NCI-H2227 (cell line): ENCODE results near the gene KRTAP9-7.

Experiments used
- DNase-seq: peaks from one replicate; lab custom pipeline; 2025; ENCODE audit not compliant: unreplicated experiment; lab: John Stamatoyannopoulos, UW

The KRTAP9-7 gene

DNA sequence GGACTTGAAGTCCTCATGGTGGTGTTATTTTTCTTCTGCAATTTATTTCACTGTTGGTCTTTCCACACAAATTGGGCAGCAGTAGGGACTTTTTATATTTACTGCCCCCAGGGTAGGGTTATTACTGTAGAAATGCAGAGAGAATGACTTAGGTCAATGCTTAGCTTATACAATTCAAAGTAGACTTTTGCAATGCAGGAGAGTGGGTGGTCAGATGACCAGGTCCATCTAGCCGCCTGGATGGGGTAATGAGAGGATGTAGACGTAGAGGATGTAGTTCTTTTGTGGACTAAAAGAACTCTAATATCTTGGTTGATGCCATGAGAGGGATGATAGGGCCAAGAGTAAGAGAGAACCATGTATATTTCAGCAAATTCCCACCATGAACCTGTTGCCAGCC lies 42.7 kb downstream of the KRTAP9-7 start:
- DNase-seq, result no peak

DNA sequence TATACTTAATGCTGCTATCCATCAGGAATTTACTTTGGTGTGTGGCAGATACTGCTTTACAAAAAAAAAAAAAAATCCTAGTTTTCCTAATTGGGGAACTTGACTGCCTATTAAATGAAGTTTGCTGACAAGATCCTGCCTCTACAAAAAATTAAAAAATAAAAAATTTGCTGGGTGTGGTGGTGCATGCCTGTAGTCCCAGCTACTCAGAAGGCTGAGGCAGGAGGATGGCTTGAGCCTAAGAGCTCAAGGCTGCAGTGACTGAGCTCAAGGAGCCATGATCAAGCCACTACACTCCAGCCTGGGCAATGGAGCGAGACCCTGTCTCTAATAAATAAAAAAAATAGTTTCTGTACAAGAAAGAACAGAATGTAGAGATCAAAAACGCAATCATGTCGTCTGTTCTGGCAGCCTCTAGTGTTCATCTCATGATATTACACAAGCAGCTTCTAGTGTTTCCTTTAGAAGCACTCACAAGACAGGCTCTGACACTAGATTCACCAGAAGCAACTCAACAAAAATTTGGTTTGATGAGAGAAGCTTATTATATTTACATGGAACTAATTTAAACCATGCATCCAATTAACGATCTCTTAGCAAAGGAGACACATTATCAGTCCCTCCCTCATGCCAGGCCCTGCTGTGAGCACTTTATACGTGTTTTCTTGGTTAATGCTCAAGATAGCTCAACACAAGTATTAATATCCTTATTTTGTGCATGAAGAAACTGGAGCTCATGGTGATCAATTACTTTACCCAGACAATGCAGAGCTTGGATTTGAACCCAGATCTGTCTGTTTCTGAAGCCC lies 46.8 kb downstream of the KRTAP9-7 start:
- peak; percentile 53 for DNase-seq

DNA sequence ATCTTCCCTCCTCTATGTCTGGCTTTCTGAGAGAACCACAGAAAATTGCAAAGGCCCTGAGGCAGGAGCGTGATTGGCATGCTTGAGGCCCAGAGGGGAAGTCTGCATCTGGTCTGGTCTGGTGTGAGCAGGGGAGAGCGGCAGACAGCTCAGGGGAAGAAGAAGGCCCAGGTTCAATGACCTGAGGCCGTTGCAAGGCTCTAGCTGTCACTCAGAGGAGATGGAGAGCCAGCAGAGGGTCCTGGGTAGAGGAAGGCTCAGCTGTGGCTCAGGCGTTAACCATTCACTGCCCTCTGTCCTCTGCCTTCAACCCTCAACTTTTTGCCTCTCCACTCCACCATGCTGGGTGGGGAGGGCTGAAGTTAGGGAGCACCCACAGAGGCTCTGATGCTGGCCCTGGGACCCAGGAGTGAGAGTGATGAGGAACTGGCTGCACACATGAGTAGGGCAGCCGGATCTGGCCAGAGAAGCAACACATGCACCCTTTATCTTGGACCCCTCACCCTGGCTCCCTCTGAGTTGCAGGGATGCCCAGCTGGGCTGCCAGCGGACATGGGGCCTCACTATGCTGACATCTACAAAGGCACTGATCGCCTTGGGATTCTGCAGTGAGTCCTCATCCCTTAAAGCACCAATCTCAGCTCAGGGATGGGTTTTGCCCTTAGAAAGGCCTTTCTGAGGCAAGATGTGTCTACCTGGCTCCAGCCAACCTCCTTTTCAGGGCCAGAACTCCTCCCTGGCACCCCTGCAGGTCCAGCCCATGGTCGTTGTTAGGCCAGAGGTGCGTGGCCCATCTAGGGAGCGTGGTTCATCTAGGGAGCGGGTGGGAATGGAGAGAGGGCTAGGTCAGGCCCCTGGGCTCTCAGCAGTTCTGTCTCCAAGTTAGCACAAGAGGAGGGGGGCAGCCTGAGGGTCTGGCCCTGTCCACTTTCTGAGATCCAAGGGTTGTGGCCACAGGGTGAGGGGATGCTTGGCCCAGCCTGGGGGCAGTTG lies 47.7 kb downstream of the KRTAP9-7 start:
- no peak for DNase-seq

DNA sequence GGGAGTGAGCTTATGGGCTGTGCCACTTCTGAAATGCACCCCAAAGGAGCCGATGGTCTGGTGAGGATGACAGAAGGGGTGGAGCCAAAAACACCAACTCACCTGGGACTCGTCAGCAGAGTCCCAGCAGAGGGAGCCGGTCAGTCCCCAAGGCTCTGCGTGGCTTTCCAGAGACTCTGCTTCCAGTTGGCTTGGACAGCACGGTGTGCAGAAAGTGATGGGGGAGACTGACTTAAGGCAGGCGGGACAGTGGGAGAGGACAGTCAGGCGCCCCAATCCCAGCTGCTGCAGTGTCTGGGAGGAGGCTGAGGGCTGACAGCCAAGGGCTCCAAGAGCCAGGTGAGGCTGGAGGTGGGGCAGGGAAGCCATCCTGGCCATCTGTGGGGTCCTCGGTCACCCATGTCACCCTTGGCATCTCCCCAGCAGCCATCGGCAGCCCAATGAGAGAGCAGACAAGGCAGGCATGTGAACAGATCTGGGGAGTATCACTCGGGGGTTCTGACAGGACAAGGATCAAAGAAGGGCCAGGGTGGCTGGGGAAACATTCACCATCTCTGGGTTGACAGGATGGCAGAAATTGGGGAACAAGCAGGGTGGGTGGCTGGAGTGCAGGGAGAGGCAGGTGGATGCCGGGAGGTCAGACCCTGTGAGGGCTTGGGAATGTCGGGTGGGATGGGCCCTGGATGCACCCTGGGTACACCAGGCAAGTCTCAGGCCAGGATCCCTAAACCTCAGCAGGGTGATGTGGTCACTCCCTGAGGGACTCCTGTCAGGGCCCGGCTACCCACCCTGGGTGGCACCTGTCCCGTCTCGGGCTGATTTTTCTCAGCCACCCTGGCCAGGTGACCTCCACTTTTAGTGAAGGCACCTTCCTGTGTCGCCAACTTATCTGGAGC lies 48.9 kb downstream of the KRTAP9-7 start:
- DNase-seq, result peak; percentile 9

DNA sequence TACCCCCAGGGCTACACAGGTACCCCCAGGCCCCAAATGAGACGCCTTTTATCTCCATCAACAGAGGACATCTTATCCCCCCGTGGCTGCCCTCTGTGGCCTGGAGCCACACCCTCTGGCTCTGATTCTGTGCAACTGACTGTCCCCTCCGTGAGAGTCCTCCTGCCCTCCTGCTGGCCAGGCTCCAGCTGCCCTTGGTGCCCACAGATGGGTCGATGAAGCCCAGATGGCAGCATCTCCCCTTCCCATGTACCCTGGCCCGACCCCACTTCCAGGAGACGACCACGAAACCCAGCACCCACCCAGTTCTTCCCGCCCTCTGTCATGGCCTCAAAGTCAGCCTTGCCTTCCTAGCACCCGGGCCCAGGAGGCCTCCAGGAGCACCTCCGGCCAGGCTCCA lies 49.6 kb downstream of the KRTAP9-7 start:
- no peak for DNase-seq

DNA sequence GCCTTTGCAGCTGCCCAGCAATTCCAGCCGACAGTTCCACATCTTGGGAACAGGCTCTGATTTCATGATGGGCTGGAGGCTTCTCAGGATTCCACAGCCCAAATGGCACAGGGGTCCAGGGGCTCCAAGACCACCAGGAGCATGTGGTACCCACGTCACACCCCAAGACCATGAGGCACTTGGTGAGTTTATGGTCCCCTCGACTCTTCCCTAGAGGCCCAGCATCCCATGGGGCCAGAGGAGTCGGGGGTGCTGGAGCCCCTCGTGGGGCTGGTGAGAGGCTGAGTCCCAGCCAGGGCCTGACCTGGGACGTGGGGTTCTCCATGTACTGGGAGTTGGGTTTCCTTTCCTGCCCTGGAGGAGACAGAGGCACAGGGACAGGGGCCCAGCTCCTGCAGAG lies 50.1 kb downstream of the KRTAP9-7 start:
- DNase-seq, result no peak
